Astrocyte (in vitro differentiated cells and primary cell): ENCODE results near the gene TAAR8. TPM values are rescaled to one million over a fixed set of nuclear protein-coding genes. Genes with fewer than 3 reads are reported as not detected.
"Not testable (repeated sequence)": the region's sequence is repeated elsewhere in the genome, so short reads cannot be mapped to it uniquely, and the experiment has no call there.

Experiments
- DNase-seq: peaks from one replicate; pipeline ENCODE4 v3.0.0-alpha.2; 2010; ENCODE audit warnings: low read depth
- FAIRE-seq: peaks from 2 replicates; lab custom pipeline; 2011; peaks lifted over from hg19 to GRCh38; lab: Jason Lieb, UNC
- H2AFZ ChIP-seq: 2 replicates; pipeline ENCODE4 v1.6.0; 2012; ENCODE audit warnings: low read depth, low read length, inconsistent platforms
- H3K27ac ChIP-seq: 2 replicates; pipeline ENCODE4 v1.5.1; 2011; ENCODE audit warnings: low read depth, low read length, inconsistent platforms
- H3K27me3 ChIP-seq: 2 replicates; pipeline ENCODE4 v1.6.0; 2011; ENCODE audit warnings: low read length, inconsistent platforms; ENCODE audit not compliant: insufficient read depth
- H3K36me3 ChIP-seq: 2 replicates; pipeline ENCODE4 v1.5.1; 2011; ENCODE audit warnings: low read length, inconsistent platforms; ENCODE audit not compliant: insufficient read depth
- H3K4me1 ChIP-seq: 2 replicates; pipeline ENCODE4 v1.5.1; 2011; ENCODE audit warnings: low read length, inconsistent platforms; ENCODE audit not compliant: insufficient read depth
- H3K4me2 ChIP-seq: 2 replicates; pipeline ENCODE4 v1.6.0; 2012; ENCODE audit warnings: low read length, inconsistent platforms
- H3K4me3 ChIP-seq: 2 replicates; pipeline ENCODE4 v1.5.1; 2011; ENCODE audit warnings: low read depth, mild to moderate bottlenecking, low read length, inconsistent platforms; ENCODE audit not compliant: insufficient read depth
- H3K79me2 ChIP-seq: 2 replicates; pipeline ENCODE4 v1.6.0; 2012; ENCODE audit warnings: mild to moderate bottlenecking, low read length, inconsistent platforms; ENCODE audit not compliant: insufficient read depth
- H3K9ac ChIP-seq: 2 replicates; pipeline ENCODE4 v1.6.0; 2012; ENCODE audit warnings: mild to moderate bottlenecking, low read length, inconsistent platforms
- H3K9me3 ChIP-seq: 2 replicates; pipeline ENCODE4 v1.5.1; 2012; ENCODE audit warnings: low read depth, mild to moderate bottlenecking, low read length, inconsistent platforms; ENCODE audit not compliant: insufficient read depth
- H4K20me1 ChIP-seq: 2 replicates; pipeline ENCODE4 v1.6.0; 2012; ENCODE audit warnings: low read length, inconsistent platforms; ENCODE audit not compliant: insufficient read depth
- H3K27ac Mint-ChIP-seq: one replicate; pipeline ENCODE4 v1.8.0; 2021; ENCODE audit warnings: mild to moderate bottlenecking, mixed read lengths; ENCODE audit not compliant: unreplicated experiment
- H3K27me3 Mint-ChIP-seq: one replicate; pipeline ENCODE4 v1.8.0; 2021; ENCODE audit warnings: low read depth, mixed read lengths; ENCODE audit not compliant: unreplicated experiment
- H3K36me3 Mint-ChIP-seq: one replicate; pipeline ENCODE4 v1.8.0; 2021; ENCODE audit warnings: low read depth, mixed read lengths; ENCODE audit not compliant: unreplicated experiment
- H3K4me1 Mint-ChIP-seq: one replicate; pipeline ENCODE4 v1.8.0; 2021; ENCODE audit warnings: low read depth, mixed read lengths; ENCODE audit not compliant: unreplicated experiment
- H3K4me3 Mint-ChIP-seq: one replicate; pipeline ENCODE4 v1.8.0; 2021; ENCODE audit warnings: mild to moderate bottlenecking, moderate library complexity, mixed read lengths; ENCODE audit not compliant: unreplicated experiment
- H3K9me3 Mint-ChIP-seq: one replicate; pipeline ENCODE4 v1.8.0; 2021; ENCODE audit warnings: mild to moderate bottlenecking, mixed read lengths; ENCODE audit not compliant: unreplicated experiment
- EZH2 ChIP-seq: IDR thresholded peaks from 2 replicates; pipeline ENCODE4 v1.6.1; 2012; ENCODE audit warnings: mild to moderate bottlenecking, low read length, inconsistent platforms; ENCODE audit not compliant: insufficient read depth
- total RNA-seq: library from RNA; stranded (reverse); gene quantifications from 2 replicates; pipeline ENCODE4 v1.2.1, GENCODE V29; 2021
- TF ChIP-seq, protein P1 (sequence below): IDR thresholded peaks from 2 replicates; pipeline ENCODE4 v1.5.1; 2011; ENCODE audit warnings: low read depth, mild to moderate bottlenecking, inconsistent platforms, low read length, moderate library complexity; ENCODE audit not compliant: insufficient read depth

TAAR8 gene
- total RNA-seq, 1 donor from 2014 or later: not detected

DNA sequence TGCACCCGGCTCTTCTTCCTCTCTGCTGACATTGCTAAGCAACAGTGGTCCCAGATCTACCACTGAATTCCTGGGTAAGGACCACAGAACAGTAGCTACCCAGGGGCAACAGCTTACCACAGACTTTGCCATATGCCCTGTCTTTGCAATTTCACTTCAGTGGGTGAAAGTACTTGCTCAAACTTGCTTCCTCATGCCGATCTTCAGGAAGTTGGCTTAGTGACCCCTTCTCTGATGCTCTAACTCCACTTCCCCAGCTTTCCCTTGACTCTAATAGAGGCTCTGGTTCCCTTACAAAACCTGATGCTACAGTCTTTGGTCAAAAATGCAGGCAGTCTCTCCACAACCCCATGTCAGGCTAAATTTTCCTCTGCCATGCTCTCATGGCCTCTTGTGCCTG, 40.4 kb downstream of the TAAR8 start:
- no peak overlapping the region for H3K4me3 Mint-ChIP-seq
- no peak for TF ChIP-seq EZH2
- TF ChIP-seq, protein P1, sequence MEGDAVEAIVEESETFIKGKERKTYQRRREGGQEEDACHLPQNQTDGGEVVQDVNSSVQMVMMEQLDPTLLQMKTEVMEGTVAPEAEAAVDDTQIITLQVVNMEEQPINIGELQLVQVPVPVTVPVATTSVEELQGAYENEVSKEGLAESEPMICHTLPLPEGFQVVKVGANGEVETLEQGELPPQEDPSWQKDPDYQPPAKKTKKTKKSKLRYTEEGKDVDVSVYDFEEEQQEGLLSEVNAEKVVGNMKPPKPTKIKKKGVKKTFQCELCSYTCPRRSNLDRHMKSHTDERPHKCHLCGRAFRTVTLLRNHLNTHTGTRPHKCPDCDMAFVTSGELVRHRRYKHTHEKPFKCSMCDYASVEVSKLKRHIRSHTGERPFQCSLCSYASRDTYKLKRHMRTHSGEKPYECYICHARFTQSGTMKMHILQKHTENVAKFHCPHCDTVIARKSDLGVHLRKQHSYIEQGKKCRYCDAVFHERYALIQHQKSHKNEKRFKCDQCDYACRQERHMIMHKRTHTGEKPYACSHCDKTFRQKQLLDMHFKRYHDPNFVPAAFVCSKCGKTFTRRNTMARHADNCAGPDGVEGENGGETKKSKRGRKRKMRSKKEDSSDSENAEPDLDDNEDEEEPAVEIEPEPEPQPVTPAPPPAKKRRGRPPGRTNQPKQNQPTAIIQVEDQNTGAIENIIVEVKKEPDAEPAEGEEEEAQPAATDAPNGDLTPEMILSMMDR: no peak
- no peak overlapping the region for H3K9ac ChIP-seq
- H3K4me2 ChIP-seq: no peak overlapping the region
- no peaks in the 10 kb centered on the region for H3K9me3 ChIP-seq
- no peaks in the 10 kb centered on the region for H4K20me1 ChIP-seq
- no peak overlapping the region for H3K27ac Mint-ChIP-seq
- peaks cover 2% of the 10 kb centered on the region for H3K27me3 Mint-ChIP-seq
- DNase-seq (no peak), FAIRE-seq (no peak)
- H3K36me3 ChIP-seq: no peaks in the 10 kb centered on the region
- H3K79me2 ChIP-seq: no peaks in the 10 kb centered on the region
- H3K27ac ChIP-seq: no peak overlapping the region
- H3K4me1 Mint-ChIP-seq: no peaks in the 10 kb centered on the region
- no peaks in the 10 kb centered on the region for H3K9me3 Mint-ChIP-seq
- no peak overlapping the region for H3K4me3 ChIP-seq
- no peaks in the 10 kb centered on the region for H3K4me1 ChIP-seq
- no peaks in the 10 kb centered on the region for H3K36me3 Mint-ChIP-seq
- no peak overlapping the region for H2AFZ ChIP-seq
- no peaks in the 10 kb centered on the region for H3K27me3 ChIP-seq

DNA sequence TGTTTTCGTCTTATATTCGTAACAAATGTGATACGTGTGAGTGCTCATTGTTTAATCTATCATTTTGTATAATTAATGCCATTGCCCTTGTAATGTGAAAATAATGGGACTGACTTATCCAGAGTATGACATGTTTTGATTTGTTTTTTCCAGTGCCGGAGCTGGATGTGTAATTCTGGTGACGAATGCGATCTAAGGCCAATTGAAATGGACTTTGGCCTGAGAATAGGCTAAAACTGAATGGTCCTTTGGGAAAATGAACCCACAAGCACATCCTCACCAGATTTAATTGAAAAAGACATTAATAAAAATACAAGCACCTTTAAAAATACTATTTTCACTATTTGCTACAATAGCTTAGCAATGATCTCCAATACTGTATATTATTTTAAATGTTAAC, 43.7 kb downstream of the TAAR8 start:
- no peak for FAIRE-seq
- Mint-ChIP-seq H3K27me3 (peaks cover 4% of the 10 kb centered on the region), H3K4me1 (no peaks in the 10 kb centered on the region), H3K27ac (no peak overlapping the region), H3K9me3 (no peaks in the 10 kb centered on the region), H3K4me3 (no peak overlapping the region), H3K36me3 (no peaks in the 10 kb centered on the region)
- Histone ChIP-seq H3K27ac (no peak overlapping the region), H3K9ac (no peak overlapping the region), H2AFZ (no peak overlapping the region), H3K4me1 (no peaks in the 10 kb centered on the region), H3K27me3 (no peaks in the 10 kb centered on the region), H3K36me3 (no peaks in the 10 kb centered on the region), H3K79me2 (no peaks in the 10 kb centered on the region), H3K9me3 (no peaks in the 10 kb centered on the region), H3K4me2 (no peak overlapping the region), H3K4me3 (no peak overlapping the region), H4K20me1 (no peaks in the 10 kb centered on the region)
- TF ChIP-seq EZH2: no peak
- TF ChIP-seq, protein P1: no peak
- no peak for DNase-seq

DNA sequence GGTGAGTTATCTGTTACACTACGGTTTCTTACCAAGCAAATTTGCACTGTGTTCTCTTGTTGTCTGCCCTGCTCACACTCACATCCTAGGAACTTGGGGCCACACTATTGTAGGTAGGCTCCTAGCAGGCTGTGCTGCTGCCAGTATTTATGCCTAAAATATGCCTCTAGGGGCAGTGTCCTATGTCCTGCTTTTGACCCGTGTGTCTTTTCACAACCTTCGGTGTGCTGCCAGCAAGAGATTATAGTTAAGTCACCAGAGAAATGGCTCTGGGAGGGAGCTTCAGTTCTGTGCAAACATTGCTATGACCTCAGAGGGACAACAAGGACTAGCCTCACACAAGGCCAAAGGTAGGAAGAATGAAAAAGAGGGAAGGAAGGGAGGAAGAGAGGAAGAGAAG, 46.0 kb downstream of the TAAR8 start:
- Mint-ChIP-seq H3K27me3 (peaks cover 3% of the 10 kb centered on the region), H3K9me3 (no peaks in the 10 kb centered on the region), H3K27ac (no peak overlapping the region), H3K36me3 (no peaks in the 10 kb centered on the region), H3K4me1 (no peaks in the 10 kb centered on the region), H3K4me3 (no peak overlapping the region)
- TF ChIP-seq EZH2: no peak
- Histone ChIP-seq H3K27me3 (no peaks in the 10 kb centered on the region), H3K4me3 (no peak overlapping the region), H4K20me1 (no peaks in the 10 kb centered on the region), H3K27ac (no peak overlapping the region), H3K79me2 (no peaks in the 10 kb centered on the region), H3K36me3 (no peaks in the 10 kb centered on the region), H3K9me3 (no peaks in the 10 kb centered on the region), H2AFZ (no peak overlapping the region), H3K9ac (no peak overlapping the region), H3K4me2 (no peak overlapping the region), H3K4me1 (no peaks in the 10 kb centered on the region)
- DNase-seq (no peak), FAIRE-seq (no peak)

DNA sequence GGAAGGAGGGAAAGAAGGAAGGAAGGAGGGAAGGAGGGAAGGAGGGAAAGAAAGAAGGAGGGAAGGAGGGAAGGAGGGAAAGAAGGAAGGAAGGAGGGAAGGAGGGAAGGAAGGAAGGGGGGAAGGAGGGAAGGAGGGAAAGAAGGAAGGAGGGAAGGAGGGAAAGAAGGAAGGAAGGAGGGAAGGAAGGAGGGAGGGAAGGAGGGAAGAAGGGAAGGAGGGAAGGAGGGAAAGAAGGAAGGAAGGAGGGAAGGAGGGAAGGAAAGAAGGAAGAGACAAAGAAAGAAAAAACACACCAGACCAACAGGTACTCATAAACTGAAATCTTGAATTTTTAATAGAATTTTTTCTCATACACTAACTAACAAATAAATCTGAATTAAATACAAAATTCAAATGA, 48.4 kb downstream of the TAAR8 start:
- not testable (repeated sequence) for H3K4me1 Mint-ChIP-seq, H3K36me3 Mint-ChIP-seq, H3K4me2 ChIP-seq, H3K27me3 ChIP-seq, H4K20me1 ChIP-seq, H3K4me1 ChIP-seq, H3K79me2 ChIP-seq, H3K27ac ChIP-seq, H3K4me3 ChIP-seq, DNase-seq, H2AFZ ChIP-seq, H3K9me3 Mint-ChIP-seq, H3K9ac ChIP-seq, H3K4me3 Mint-ChIP-seq, FAIRE-seq, H3K9me3 ChIP-seq, H3K36me3 ChIP-seq, H3K27me3 Mint-ChIP-seq, H3K27ac Mint-ChIP-seq
